Retinal pigment epithelial cell (primary cell): ENCODE results near the gene ADO.

Experiments
- DNase-seq: peaks from one replicate; pipeline ENCODE4 v3.0.0-alpha.2; 2010; ENCODE audit warnings: low read depth
- H3K4me3 ChIP-seq: 2 replicates; pipeline ENCODE4 v1.5.1; 2011; ENCODE audit warnings: mild to moderate bottlenecking, low read length, control low read depth, moderate library complexity
- TF ChIP-seq, protein P1 (sequence below): conservative IDR thresholded peaks from 2 replicates; pipeline ENCODE4 v1.5.1; 2011; ENCODE audit warnings: low read depth, low read length, control low read depth, inconsistent platforms

The ADO gene

DNA sequence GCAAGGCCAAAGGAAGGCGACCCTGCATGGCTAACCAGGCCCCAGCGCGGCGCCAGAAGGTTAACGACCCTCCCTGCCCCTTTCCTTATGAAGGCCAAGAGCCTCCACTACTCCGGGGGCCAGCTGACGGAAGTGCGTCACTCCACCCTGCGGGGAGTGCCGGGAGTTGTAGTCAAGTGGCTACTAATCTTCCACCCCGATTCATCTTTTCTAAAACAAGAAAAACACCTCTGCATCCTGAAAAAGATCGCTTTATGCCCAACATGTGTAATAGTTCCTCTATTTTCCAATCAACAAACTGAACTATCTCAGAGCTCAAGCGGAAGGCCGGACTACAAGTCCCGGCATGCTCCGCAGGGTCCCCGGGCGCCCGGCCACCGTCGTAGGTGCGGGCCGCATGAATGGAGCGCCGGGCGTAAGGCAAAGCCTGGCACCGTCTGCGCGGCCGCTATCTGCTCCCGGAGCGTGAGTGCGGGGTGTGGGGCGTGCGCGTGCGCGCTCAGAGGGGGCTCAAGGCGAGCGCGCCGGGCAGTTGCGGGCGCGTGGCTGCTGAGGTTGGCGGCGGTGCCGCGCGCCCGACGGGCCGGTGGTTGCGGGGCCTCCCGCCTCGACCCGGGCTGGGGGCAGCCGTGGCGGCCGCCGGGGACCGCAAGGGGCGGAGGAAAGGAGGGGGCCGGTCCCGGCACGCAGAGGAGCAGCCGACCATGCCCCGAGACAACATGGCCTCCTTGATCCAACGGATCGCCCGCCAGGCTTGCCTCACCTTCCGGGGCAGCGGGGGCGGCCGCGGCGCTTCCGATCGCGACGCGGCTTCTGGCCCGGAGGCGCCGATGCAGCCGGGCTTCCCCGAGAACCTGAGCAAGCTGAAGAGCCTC lies at the start of gene ADO:
ADO (plus strand) TSS at position 365 of the 875 bp plus-strand sequence; CDS start at position 705, 340 bp downstream.
- H3K4me3 ChIP-seq: peak within 1 kb of the TSS; percentile 81
- peak; percentile 71 for DNase-seq
- TF ChIP-seq, protein P1, sequence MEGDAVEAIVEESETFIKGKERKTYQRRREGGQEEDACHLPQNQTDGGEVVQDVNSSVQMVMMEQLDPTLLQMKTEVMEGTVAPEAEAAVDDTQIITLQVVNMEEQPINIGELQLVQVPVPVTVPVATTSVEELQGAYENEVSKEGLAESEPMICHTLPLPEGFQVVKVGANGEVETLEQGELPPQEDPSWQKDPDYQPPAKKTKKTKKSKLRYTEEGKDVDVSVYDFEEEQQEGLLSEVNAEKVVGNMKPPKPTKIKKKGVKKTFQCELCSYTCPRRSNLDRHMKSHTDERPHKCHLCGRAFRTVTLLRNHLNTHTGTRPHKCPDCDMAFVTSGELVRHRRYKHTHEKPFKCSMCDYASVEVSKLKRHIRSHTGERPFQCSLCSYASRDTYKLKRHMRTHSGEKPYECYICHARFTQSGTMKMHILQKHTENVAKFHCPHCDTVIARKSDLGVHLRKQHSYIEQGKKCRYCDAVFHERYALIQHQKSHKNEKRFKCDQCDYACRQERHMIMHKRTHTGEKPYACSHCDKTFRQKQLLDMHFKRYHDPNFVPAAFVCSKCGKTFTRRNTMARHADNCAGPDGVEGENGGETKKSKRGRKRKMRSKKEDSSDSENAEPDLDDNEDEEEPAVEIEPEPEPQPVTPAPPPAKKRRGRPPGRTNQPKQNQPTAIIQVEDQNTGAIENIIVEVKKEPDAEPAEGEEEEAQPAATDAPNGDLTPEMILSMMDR: no peak

DNA sequence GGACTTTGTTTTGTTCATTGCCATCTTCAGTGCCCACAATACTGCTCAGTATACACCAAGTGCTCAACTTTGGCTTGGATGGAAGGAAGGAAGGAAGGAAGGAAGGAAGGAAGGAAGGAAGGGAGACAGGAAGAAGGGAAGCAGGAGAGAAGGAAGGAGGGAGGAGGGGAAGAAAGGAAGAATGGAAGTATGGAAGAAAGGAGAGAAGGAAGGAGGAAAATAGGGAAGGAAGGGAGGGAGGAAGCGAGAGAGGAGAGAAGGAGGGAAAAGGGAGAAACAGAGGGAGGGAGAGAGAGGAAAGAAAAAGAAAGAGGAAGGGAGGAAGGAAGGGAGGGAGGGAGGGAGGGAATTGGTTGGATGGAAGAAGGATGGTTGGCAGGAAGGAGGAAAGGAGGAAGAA lies 49.6 kb upstream of the ADO start:
- DNase-seq: no peak
- H3K4me3 ChIP-seq: no peak overlapping the region
- TF ChIP-seq, protein P1: no peak

DNA sequence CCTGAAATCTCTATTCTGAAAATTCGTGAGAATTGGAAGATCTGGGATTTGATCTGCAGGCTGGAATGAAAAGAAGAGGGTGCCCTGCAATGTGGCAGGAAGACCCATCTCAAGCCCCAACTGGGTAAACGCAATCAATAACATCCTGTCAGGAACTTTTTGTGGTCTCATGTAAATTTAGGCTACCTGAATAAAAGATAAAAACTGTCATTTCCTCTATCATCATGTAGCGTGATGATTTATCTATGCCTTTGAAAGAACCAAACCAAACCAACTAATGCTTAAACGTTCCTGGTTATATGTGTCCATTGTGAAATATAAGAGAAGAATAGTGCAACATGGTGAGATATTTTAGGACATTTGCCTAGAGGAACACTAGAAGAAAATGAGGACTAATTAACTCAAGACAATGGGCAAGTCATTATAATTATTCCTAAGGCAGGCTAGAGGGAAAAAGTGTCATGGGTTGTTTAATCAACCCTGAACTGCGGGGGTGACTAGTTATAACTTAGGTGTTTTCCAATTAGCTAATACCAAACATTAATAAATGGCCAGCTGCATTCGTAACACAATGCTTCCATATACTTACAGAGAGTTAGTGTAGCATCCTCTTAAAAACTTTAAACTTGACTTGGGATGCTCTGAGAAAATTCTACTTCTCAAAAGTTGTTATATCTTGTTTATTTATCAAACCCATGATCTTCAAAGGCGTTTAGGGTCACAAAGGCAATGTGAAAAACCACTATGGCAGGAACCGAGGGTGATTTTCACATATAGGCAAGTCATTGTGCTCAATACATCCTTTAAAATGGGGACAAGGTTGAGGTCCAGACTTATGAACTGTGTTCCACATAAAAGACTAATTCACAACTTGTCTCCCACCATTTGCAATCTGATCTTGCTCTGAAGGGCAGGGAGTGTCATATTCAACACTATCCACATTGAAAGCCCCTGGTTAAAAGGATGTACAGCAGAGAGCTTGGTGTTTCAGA lies 48.6 kb upstream of the ADO start:
- no peak for DNase-seq
- no peak overlapping the region for H3K4me3 ChIP-seq
- TF ChIP-seq, protein P1: no peak

DNA sequence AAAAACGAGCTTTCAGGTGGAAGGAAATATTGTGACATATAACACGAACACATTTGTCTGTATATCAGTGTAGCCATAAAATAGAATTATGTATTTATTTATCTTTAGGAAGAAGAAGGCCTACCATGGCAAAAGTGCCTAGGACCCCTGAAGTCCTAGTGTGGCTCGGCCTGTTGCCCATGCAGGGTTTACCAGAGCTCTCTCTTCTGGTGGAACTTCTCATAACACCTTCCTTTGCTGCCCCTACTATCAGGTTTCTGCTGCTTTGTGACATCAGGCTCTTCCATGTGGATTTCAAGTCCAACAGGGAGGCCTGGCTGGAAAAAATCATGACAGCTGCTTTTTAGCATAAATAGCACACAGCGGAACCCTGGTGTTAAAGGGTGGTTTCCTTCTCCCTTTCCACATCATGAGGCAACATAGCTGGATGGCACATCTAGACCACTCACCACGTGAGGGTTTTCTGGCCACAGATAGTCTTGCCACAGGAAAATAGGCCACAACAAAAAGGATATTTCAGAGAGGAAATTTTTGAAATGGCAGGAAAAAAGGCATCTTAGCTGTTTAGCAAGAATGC lies 44.8 kb upstream of the ADO start:
- DNase-seq: no peak
- no peak overlapping the region for H3K4me3 ChIP-seq
- TF ChIP-seq, protein P1: no peak

DNA sequence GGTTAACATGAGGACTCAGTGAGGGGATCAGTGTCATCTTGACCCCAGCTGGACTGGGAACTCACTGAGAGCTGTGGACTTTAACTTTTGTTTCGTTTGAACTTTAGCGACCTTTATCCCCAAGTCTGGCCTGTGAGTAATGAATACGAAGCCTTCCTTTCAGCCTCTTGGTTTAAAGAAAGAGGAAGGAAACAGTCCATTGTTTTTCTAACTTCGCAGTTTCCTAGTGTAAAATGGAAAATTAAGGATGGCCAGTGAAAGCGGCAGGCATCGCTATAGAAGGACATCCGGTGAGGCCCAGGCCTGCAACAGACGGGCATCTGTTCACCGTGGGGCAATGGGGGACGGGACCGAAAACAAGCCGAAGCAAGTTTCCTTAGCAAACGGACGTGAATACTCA lies 44.1 kb upstream of the ADO start:
- no peak overlapping the region for H3K4me3 ChIP-seq
- TF ChIP-seq, protein P1: no peak
- DNase-seq: no peak

DNA sequence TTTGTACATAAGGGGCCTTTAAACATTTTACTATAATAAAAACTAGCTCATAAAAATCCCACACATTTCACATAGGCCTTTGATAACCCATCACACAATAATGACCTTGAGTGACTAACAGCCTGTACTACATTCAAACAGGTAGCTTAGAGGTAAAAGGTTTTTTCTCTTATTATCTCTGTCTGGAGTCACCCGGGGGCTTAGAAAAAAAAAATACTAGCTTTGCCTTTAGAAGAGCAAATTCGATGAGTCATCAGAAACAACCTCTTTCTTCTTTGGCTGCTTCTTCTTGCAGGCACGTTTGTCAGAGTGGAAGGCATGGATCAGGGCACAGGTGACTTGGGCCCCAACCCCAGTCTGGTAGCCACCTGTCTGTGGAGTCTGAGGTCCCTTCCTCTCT lies 43.4 kb upstream of the ADO start:
- DNase-seq: no peak
- TF ChIP-seq, protein P1: no peak

More for the DNA sequence above, 43.4 kb upstream of the ADO start:
- no peak overlapping the region for H3K4me3 ChIP-seq
